ENCODE measurements around the gene WDR86. TPM values are rescaled to one million over a fixed set of nuclear protein-coding genes. Genes with fewer than 3 reads are reported as not detected.

The WDR86 gene
- total RNA-seq, 4 donors from 2014 or later, result 17.2 to 41.5 (median 22.1) TPM

DNA sequence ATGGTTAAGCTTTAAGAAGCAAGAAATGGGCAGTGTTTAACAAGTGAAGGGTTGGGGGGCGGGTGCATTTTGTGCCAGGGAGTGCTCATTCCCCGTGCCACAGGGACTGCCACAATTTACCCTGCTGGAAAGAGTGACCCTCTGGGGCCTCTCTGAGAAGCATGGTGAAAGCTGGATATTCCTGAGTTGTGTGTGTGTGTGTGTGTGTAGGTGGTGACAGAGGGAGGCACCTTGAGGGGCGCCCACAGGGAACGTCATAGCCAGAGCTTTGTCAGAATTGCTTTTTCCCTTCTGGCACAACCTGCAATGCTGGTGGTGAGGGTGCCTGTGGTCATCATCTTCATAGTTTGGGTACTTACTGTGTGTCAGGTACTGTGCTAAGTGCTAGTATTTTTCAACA is 2.5 kb upstream of the WDR86 start:
- no peak for DNase-seq (ENCODE audit: low spot score)
- no peak for TF ChIP-seq CTCF (IDR thresholded peaks at IDR 0.05)
- no peak for ATAC-seq (ENCODE audit: low FRiP score)

DNA sequence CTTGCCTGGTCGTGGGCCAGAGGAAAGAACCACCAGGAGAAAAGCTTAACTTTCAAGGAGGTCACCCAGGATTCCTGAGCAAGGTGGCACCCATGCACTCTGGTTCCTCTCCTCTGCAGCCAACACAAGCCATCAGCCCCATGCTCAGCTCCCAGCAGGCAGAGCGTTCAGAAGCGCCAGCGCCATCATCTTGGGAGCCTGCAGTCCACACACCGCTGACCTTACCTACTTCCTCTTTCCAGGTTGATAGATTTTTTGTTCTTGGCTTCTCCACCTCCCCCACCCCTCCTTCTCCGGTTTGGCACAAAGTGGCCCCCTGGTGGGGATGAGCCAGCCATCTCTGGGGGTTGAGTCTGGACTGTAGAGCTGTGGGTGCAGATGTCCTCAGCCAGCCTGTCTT is 1.7 kb upstream of the WDR86 start:
- TF ChIP-seq CTCF (IDR thresholded peaks at IDR 0.05), result no peak
- DNase-seq (ENCODE audit: low spot score), result no peak

DNA sequence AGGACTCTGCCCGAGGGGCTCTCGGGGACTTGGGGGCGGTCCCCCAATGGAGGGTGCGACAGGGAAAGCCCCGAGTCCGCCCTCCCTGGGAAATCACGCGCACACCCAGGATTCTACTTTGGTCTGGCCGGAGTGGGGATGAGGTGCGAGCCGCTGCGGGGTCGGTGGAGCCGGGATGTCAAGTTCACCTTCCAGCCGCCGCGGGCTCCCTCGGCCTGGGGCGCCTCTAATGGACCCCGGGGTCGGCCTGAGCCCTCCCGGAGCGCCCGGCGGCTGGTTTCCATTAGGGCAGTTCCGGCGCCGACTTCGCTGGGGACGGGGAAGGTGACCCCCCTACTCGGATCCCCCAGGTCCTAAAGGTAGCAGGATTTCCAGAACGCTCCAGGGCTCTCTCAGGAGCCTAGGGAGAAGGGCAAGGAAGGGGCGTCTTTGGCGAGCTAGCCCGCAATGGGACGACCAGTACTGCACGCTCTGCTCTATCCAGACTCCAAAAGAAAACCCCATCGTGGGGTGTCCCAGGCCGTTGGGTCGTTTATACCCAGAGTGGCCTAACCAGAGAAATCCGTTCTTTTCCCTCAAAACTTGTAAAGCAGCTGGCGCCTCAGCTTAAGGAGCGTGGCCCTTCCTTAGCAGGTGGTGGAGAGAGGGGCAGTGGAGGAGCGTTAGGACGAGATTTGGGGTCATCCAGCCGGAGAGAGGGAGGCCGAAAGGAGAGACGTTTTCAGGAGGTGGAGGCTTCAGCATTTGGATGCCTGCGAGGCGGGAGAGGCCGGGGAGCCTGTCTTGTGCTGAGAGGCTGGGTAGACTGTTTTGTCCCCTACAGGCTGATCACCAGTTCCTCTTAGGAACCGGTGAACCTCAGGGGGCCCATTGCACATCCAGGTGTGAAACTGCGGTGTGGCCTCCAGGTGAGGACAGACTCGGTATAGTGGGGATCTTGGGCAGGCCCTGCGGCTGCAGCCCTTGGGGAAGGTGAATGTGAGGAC is 860 bp upstream of the WDR86 start:
- DNase-seq (ENCODE audit: low spot score), result no peak
- TF ChIP-seq CTCF (IDR thresholded peaks at IDR 0.05), result no peak
- peak; percentile 34 for ATAC-seq (ENCODE audit: low FRiP score)

More for the DNA sequence above, 1.7 kb upstream of the WDR86 start:
- ATAC-seq (ENCODE audit: low FRiP score), result no peak

DNA sequence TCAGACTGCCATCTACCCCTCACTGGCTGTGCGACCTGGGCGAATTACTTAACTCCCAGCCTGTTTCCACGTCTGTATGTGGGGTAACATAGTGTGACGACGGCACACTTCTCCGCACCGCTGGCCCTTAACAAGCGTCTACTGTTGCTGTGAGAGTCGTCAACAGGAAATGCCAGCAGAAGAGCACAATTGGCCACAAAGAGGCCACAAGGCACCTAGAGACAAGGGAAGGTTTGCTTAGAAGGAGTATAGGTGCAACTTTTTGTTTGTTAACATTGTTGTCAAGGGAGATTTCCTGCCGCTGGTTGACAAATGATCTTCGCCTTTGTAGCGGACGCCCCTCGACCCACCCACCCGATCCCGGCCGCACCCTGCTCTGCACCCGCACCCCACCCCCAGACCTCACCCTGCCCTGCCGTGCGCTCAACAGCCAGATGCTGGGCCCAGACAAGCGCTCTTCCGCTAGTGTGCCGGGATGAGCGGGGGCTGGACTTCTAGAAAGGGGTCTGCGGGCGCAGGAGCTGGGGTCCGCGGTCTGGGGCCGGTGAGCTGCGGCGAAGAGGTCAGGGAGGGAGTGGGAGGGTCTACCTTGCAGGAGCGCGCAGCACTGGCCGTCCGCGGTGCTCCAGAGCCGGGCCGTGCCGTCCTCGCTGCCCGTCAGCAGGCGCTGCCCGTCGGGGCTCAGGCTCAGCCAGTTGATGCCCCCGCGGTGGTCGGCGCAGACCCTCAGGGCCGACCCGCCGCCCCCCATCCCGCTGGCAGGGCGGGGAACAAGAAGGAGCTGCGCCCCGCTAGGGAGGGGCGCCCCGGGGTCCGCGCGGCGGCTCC is 785 bp downstream of the WDR86 start:
- no peak for DNase-seq (ENCODE audit: low spot score)
- peak; percentile 7 for ATAC-seq (ENCODE audit: low FRiP score)
- TF ChIP-seq CTCF (IDR thresholded peaks at IDR 0.05), result no peak

DNA sequence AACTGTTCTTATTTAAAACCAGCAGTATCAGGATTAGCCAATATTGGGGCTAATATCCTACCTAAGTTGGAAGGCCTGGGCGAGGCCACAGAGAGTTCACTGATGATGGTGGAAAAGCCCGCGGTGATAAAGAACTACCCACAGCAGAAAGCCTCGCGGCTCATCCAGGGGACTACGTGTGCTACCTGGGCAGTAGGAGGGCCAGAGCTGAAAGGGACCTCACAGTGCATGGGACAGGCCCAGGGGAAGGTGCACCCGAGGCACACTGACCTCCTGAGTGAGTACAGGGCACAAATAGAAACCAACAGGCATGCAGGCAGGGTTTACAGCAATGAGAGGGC is 1.4 kb downstream of the WDR86 start:
- TF ChIP-seq CTCF (IDR thresholded peaks at IDR 0.05), result no peak
- DNase-seq (ENCODE audit: low spot score), result no peak
- ATAC-seq (ENCODE audit: low FRiP score), result no peak

GRCh38 chr7:151406886-151407583 is 2.8 kb downstream of the WDR86 start:
- no peak for ATAC-seq (ENCODE audit: low FRiP score)
- TF ChIP-seq CTCF (IDR thresholded peaks at IDR 0.05), result no peak
- no peak for DNase-seq (ENCODE audit: low spot score)

All from omental fat pad (tissue), 4 donors.